Lung microvascular endothelial cell (primary cell): ENCODE measurements around the gene CDK5RAP1. TPM values are rescaled to one million over a fixed set of nuclear protein-coding genes. Genes with fewer than 3 reads are reported as not detected.
"Not testable (repeated sequence)": the region's sequence is repeated elsewhere in the genome, so short reads cannot be mapped to it uniquely, and the experiment has no call there.

ENCODE experiments used
- DNase-seq, 2 donors: peaks; one replicate each; pipeline versions ENCODE4 v3.0.0 to v3.0.0-alpha.2; 2010; ENCODE audit warnings: low read depth in 2 of 2
- total RNA-seq: library from RNA; depleted of rRNA; stranded (reverse); fragments of >200 nt; gene quantifications from 2 replicates; pipeline ENCODE4 v1.2.1, GENCODE V29; 2014

Gene CDK5RAP1
- total RNA-seq, 1 donor from 2014 or later: 17.7 TPM

DNA sequence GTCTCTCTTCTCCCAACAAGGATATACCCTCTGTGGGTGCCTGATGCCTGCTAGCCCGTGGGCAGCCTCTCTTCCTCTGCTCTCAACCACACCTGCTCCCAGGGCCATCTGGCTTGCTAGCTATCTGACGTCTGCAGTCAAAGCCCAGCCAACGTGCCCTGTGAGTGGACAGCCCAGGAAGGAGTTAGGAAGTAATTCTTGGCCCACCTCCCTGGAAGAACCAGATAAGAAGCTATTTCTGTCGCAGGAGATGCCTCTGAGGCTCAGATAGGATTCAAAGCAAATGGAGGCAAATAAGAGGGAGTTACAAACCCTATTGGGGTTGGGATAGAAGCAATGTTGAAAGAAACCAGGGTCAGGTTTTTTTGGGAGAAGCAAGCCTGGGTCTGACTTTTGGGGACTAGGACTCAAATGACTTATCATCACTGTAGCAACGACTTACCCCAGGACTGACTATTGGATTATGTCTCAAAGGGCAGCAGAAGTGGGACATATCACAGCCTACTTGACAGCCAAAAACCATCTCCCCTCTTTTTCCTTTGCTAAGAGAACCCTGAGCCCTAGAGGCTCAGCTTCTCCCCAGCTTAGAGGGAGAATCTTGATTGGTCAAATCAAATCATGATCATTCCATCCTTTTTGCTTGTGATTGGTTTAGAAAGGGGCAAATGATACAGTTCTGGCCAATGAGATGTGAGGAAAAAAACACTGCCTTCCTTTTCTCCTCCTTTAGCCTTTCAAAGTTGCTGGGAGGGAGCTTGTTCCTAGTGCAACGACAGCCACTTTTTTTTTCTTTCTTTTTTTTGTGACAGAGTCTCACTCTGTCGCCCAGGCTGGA, 18.0 kb upstream of the CDK5RAP1 start:
- DNase-seq: no peak

GRCh38 chr20:33418033-33418432, 16.7 kb upstream of the CDK5RAP1 start:
- no peak for DNase-seq

GRCh38 chr20:33415948-33416347, 14.6 kb upstream of the CDK5RAP1 start:
- peak; percentile 28 to 63 for DNase-seq

DNA sequence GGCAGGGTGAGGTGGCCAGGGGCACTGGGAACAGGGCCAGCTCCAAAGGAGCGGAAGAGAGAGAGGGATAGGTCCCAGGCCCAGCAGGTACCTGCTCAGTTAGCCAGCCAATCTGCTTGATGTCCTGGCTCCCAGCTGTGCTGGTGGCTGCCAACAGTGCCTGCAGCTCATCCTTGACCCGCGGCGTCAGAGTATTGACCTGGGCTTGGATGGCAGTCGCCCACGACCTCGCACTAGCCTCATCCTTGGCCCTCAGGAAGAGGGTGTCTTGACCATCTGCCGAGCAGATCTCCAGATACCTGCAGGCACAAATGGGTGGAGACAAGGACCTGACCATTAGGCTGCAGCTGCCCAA, 11.1 kb upstream of the CDK5RAP1 start:
- DNase-seq: no peak

GRCh38 chr20:33411711-33412483, 10.6 kb upstream of the CDK5RAP1 start:
- DNase-seq: no peak

- DNase-seq: no peak
These were observed 9.9 kb upstream of the CDK5RAP1 start for GRCh38 chr20:33411242-33411641.

- DNase-seq: no peak
These were observed 8.9 kb upstream of the CDK5RAP1 start for GRCh38 chr20:33410081-33410742.

DNA sequence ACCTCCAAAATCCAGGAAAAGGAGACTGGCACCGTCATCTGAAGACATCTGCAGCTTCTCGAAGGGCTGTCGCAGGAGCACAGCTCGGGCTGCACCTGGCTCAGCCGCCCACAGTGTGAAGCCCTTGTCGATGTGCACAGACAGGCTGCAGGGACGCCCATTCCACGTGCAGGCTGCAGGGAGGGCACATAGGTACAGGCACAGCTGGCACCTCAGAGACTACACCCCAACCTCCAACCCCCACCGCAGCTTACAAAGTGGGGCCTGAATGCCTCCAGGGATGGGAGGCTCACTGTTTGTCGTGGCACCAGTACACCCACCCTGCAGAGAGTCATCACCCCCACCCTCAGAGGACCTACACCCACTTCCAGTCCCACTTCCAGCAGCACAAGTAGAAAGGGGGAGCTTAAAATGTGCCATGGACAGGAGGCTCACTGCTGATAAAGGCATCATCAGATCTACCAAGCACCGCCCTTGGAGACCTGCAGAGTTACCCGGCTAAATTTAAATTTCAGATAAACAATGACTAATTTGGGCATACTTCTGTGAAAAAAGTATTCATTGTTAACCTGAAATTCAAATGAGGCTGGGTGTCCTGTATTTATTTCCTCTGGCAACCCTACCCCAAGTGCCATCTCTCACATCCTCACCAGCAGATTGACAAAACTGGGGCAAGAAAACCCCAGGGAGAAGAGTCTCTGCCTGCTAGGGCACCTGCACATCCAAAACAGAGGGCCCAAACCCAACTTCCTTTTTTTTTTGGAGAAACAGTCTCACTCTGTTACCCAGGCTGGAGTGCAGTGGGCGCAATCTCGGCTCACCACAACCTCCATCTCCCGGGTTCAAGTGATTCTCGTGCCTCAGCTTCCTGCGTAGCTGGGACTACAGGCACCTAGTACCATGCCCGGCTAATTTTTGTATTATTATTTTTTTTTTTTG, 7.7 kb upstream of the CDK5RAP1 start:
- DNase-seq: no peak

GRCh38 chr20:33408313-33408712, 7.0 kb upstream of the CDK5RAP1 start:
- no peak for DNase-seq

GRCh38 chr20:33407796-33408195, 6.5 kb upstream of the CDK5RAP1 start:
- DNase-seq: no peak

DNA sequence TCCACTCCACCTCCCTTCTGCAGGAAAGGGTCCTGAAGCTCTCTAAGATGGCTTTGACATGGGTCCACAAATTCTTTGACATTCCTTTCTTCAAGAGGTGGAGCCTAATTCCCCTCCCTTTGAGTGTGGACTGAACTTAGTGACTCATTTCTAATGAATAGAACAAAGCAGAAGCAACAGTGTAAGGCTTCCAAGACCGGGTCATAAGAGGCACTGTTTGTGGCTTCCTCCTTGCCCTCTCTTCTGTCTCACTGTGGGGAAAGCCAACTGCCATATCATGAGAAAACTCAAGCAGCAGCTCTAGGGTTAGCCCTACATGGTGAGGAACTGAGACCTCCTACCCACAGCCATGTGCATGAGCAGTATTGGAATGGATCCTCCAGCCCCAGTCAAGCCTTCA, 5.9 kb upstream of the CDK5RAP1 start:
- peak in 1 of 2 donors; percentile 34 for DNase-seq

GRCh38 chr20:33404281-33404680, 3.0 kb upstream of the CDK5RAP1 start:
- DNase-seq: no peak

- DNase-seq: peak in 1 of 2 donors; percentile 18
These were observed 626 bp upstream of the CDK5RAP1 start for GRCh38 chr20:33401921-33402369.

GRCh38 chr20:33400812-33401183, 521 bp downstream of the CDK5RAP1 start:
- peak in 1 of 2 donors; percentile 53 for DNase-seq

DNA sequence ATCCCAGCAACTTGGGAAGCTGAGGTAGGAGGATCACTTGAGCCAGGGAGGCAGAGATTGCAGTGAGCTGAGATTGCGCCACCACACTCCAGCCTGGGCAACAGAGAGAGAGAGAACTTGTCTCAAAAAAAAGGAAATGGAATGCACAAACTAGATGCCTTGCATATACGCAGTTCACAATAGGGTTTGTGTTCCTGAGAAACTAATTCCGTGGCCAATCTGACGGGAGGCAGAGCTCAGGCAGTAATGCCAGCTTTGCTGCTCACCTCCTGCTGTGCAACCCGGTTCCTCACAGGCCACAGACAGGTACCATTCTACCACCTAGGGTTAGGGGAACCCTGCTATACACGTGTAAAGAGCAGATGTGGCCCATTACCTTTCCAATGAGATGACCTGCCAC, 1.4 kb downstream of the CDK5RAP1 start:
- DNase-seq: no peak

DNA sequence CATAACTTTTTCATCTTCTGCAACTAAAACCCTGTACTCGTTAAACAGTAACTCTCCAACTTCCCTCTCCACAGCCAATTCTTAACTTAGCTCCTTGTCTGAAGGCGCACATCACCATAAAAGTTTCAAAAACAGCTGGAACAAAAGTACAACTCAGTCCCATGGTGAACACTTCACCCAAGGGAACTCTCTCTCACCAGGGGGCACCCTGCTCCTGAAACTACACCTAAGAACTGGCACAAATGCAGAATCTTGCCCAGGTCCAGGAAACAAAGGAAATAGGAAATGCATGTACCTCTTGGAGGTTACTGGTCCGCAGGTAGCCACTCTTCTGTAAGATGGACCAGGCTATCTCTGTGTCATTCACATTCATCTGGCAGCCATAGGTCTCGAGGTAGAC, 6.6 kb downstream of the CDK5RAP1 start:
- DNase-seq: peak; percentile 10 to 31

- no peak for DNase-seq
These were observed 7.7 kb downstream of the CDK5RAP1 start for GRCh38 chr20:33393609-33394008.

- no peak for DNase-seq
These were observed 9.4 kb downstream of the CDK5RAP1 start for GRCh38 chr20:33391722-33392415.

DNA sequence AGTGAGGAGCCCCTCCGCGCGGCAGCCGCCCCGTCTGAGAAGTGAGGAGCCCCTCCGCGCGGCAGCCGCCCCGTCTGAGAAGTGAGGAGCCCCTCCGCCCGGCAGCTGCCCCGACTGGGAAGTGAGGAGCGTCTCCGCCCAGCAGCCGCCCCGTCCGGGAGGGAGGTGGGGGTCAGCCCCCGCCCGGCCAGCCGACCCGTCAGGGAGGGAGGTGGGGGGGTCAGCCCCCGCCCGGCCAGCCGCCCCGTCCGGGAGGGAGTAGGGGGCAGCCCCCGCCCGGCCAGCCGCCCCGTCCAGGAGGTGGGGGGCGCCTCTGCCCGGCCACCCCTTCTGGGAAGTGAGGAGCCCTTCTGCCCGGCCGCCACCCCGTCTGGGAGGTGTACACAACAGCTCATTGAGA, 12.0 kb downstream of the CDK5RAP1 start:
- not testable (repeated sequence) for DNase-seq

DNA sequence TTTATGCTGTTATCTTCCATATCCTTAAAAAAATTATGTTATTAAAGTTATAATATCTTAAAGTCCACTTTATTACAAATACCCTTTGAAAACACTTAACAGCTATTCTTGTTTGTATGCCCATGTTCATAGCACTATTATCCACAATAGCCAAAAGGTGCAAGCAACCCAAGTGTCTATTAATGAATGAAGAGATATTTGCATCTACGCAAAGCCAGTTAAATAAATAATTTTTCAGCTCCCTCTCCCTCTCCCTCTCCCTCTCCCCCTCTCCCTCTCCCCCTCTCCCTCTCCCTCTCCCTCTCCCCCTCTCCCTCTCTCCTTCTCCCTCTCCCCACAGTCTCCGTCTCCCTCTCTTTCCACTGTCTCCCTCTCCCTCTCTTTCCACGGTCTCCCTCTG, 13.1 kb downstream of the CDK5RAP1 start:
- no peak for DNase-seq
